Stimulated activated CD8-positive, alpha-beta memory T cell treated with anti-CD3 and anti-CD28 coated beads, Interleukin-4, amount 100 ng/mL, for 4 hours (primary cell): Measurements from ENCODE around the gene CRYGA.
"Not testable (repeated sequence)": the region's sequence is repeated elsewhere in the genome, so short reads cannot be mapped to it uniquely, and the experiment has no call there.

Experiments used
- DNase-seq, 2 donors: peaks; one replicate each; pipeline ENCODE4 v3.0.0-alpha.2; 2020; ENCODE audit warnings: low read depth in 2 of 2, low spot score in 1 of 2

Gene CRYGA

GRCh38 chr2:208127090-208127489 is 36.3 kb downstream of the CRYGA start:
- no peak for DNase-seq

GRCh38 chr2:208125251-208125650 is 38.1 kb downstream of the CRYGA start:
- DNase-seq: no peak

- not testable (repeated sequence) for DNase-seq
Measured at GRCh38 chr2:208124013-208124715, 39.2 kb downstream of the CRYGA start, which contains the start of gene CRYGD. Gene CRYGD, minus strand, starts transcription at chr2:208124524. Its CDS starts 51 bp downstream, at chr2:208124473.

GRCh38 chr2:208122248-208122647 is 41.1 kb downstream of the CRYGA start:
- no peak for DNase-seq

- DNase-seq: no peak
Measured at GRCh38 chr2:208118918-208119317, 44.5 kb downstream of the CRYGA start.

- DNase-seq: not testable (repeated sequence)
Measured at GRCh38 chr2:208117390-208117789, 46.0 kb downstream of the CRYGA start.

- DNase-seq: no peak
Measured at GRCh38 chr2:208112969-208113368, 50.4 kb downstream of the CRYGA start.

- DNase-seq: not testable (repeated sequence)
Measured at GRCh38 chr2:208112273-208112745, 51.1 kb downstream of the CRYGA start.
